ENCODE data around the gene LEF1. TPM values are rescaled to one million over a fixed set of nuclear protein-coding genes. Genes with fewer than 3 reads are reported as not detected.
"Not testable (repeated sequence)": the region's sequence is repeated elsewhere in the genome, so short reads cannot be mapped to it uniquely, and the experiment has no call there.

Gene LEF1
- total RNA-seq, 2 donors from 2014 or later: 22.4 to 26.8 TPM

DNA sequence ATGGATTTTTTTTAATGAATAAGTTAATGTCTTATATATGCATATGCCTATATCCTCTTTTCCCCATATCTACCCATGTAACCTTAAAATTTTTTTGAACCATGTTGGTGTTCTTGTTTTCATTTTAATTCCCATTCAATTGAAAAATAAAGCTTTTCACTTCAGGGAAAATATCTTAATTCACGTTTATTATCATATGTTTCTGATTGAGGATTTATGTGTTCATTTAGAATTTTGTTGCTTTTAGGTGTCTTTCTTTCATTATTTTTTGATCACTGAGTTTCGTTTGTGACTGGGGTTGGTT lies 149.9 kb downstream of the LEF1 start:
- intact Hi-C loops (cut with DNase I): loop anchor here (2.0 kb wide), 1 partner anchor 554 kb away; no protein-coding TSS in a partner anchor
- DNase-seq (ENCODE audit: low spot score): no peak
- WGBS: 48% methylated on average over 2 of the region's 2 CpGs
- H3K27me3 ChIP-seq (replicated peaks; ENCODE audit: insufficient read depth): no peaks in the 10 kb centered on the region
- no peaks in the 10 kb centered on the region for H3K9me3 ChIP-seq
- H3K27ac ChIP-seq: no peak overlapping the region
- no peak overlapping the region for H3K4me3 ChIP-seq
- TF ChIP-seq, protein P1, sequence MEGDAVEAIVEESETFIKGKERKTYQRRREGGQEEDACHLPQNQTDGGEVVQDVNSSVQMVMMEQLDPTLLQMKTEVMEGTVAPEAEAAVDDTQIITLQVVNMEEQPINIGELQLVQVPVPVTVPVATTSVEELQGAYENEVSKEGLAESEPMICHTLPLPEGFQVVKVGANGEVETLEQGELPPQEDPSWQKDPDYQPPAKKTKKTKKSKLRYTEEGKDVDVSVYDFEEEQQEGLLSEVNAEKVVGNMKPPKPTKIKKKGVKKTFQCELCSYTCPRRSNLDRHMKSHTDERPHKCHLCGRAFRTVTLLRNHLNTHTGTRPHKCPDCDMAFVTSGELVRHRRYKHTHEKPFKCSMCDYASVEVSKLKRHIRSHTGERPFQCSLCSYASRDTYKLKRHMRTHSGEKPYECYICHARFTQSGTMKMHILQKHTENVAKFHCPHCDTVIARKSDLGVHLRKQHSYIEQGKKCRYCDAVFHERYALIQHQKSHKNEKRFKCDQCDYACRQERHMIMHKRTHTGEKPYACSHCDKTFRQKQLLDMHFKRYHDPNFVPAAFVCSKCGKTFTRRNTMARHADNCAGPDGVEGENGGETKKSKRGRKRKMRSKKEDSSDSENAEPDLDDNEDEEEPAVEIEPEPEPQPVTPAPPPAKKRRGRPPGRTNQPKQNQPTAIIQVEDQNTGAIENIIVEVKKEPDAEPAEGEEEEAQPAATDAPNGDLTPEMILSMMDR (IDR thresholded peaks at IDR 0.05): no peak
- no peak for TF ChIP-seq POLR2A (IDR thresholded peaks at IDR 0.05)
- TF ChIP-seq POLR2AphosphoS5 (IDR thresholded peaks at IDR 0.05): no peak
- H3K4me1 ChIP-seq (replicated peaks): no peaks in the 10 kb centered on the region
- H3K36me3 ChIP-seq: no peaks in the 10 kb centered on the region

DNA sequence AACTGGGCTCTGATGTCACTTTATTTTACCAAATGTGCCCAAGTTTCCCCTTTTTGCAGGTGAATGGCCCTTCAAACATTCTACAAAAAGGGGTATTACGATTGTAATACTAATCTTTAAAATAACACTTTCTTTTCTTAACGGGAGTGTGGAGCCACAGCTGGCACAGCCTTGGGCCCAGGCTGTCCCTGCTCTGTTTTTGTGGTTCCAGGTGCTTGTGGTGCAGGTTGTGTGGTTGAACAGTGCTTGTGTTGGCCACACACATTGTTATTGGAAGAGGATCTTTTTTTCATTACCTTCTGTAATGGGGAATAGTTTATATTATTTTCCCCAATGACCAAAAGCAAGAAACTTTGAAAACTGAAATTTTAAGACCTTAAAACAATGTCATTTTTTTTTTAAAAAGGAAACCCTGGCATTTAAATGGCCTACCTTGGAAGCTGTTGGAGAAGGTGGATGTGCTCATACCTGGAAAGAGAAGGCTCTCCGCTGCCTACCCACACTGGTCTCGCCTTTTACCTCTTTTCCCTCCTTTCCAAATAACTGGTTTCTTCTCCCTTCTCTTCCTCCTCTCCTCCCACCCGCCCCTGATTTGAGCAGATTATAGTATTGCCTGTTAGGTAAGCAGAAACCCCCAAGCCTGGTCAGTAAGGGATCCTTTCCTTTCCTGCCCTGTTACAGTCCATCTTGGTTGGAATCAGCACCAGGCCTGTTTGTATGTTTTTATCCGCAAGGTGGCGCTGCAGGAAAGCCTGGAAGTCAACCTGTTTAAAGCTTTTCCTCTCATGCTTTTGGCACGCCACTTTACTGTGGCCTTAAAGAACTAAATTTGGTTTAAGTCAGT lies 150.5 kb downstream of the LEF1 start:
- TF ChIP-seq POLR2A (IDR thresholded peaks at IDR 0.05): no peak
- TF ChIP-seq POLR2AphosphoS5 (IDR thresholded peaks at IDR 0.05): peak; percentile 16
- TF ChIP-seq, protein P1 (IDR thresholded peaks at IDR 0.05): peak; percentile 74 to 84 (median 76)
- 35% methylated on average over 8 of the region's 8 CpGs for WGBS
- DNase-seq (ENCODE audit: low spot score): peak; percentile 79
- Histone ChIP-seq H3K4me3 (no peak overlapping the region), H3K4me1 (replicated peaks) (no peaks in the 10 kb centered on the region), H3K27me3 (replicated peaks; ENCODE audit: insufficient read depth) (no peaks in the 10 kb centered on the region), H3K36me3 (no peaks in the 10 kb centered on the region), H3K27ac (no peak overlapping the region), H3K9me3 (no peaks in the 10 kb centered on the region)
- intact Hi-C loops (cut with DNase I): loop anchor here (2.0 kb wide), 1 partner anchor 555 kb away; no protein-coding TSS in a partner anchor

DNA sequence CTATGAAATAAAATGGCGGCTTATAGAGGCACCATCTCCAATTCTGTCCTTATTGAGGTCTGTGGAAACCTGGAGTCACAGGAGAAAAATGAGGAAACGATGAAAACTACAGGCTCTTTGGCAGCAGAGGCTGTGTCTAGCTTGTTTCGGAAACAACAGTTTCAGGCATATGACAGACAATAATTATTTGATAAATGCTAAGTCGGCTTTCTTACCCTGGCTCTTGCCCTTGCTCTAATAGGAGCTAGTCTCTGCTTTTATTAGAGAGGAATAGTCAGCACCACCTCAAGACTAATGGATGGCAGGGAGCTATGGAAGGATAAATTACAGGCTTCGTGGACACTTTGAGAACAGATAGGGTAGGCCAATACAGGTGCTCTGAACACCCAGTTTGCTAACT lies 154.8 kb downstream of the LEF1 start:
- intact Hi-C loops (cut with DNase I): no loop called here
- no peaks in the 10 kb centered on the region for H3K36me3 ChIP-seq
- no peak for DNase-seq (ENCODE audit: low spot score)
- WGBS: 95% methylated on average over 5 of the region's 5 CpGs
- H3K27me3 ChIP-seq (replicated peaks; ENCODE audit: insufficient read depth): no peaks in the 10 kb centered on the region
- H3K9me3 ChIP-seq: no peaks in the 10 kb centered on the region
- no peak overlapping the region for H3K27ac ChIP-seq
- no peak overlapping the region for H3K4me3 ChIP-seq
- H3K4me1 ChIP-seq (replicated peaks): no peaks in the 10 kb centered on the region
- TF ChIP-seq, protein P1 (IDR thresholded peaks at IDR 0.05): no peak
- TF ChIP-seq POLR2A (IDR thresholded peaks at IDR 0.05): no peak
- no peak for TF ChIP-seq POLR2AphosphoS5 (IDR thresholded peaks at IDR 0.05)

DNA sequence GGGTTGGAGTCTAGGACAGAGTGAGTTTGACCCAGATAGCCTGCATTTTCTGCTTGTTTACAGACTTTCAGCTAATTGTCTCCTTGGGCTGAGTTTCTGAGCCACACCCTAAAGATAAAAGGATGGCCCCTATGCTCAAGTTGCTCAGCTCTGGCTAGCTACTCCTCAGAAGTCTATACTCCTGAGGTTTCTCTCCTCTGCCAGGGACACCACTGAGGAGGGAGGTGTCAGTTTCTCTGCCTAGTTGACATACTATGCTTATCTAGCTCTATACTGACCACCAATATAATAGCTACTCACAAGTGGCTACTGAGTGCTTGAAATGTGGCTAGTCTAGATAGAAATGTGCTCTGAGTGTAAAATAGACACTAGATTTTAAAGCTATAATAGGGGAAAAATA lies 155.4 kb downstream of the LEF1 start:
- TF ChIP-seq POLR2A (IDR thresholded peaks at IDR 0.05) (no peak), POLR2AphosphoS5 (IDR thresholded peaks at IDR 0.05) (no peak)
- TF ChIP-seq, protein P1 (IDR thresholded peaks at IDR 0.05): no peak
- Histone ChIP-seq H3K27ac (no peak overlapping the region), H3K4me3 (no peak overlapping the region), H3K36me3 (no peaks in the 10 kb centered on the region), H3K27me3 (replicated peaks; ENCODE audit: insufficient read depth) (no peaks in the 10 kb centered on the region), H3K4me1 (replicated peaks) (no peaks in the 10 kb centered on the region), H3K9me3 (no peaks in the 10 kb centered on the region)
- intact Hi-C loops (cut with DNase I): no loop called here
- no peak for DNase-seq (ENCODE audit: low spot score)

DNA sequence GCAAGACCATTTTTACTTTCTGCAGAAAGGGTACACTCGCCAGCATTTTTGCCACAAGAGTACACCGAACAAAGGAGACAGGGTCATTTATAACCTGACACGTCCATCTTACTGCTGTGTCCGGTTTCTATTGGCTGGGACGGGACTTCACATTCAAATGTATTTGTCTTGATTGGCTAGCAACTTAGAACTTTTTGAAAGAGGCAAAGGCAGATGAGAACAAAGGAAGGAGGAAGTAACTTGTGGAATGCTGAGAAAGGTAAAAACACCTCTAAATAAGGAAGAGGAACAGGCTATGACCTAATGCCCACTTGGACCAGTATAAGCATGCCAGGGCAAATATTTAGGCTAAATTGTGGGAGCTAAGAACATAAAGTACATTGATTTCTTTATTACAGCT lies 156.3 kb downstream of the LEF1 start:
- H3K36me3 ChIP-seq; H3K4me3 ChIP-seq; intact Hi-C loops (cut with DNase I); H3K27ac ChIP-seq; H3K9me3 ChIP-seq; H3K4me1 ChIP-seq (replicated peaks); DNase-seq (ENCODE audit: low spot score); H3K27me3 ChIP-seq (replicated peaks; ENCODE audit: insufficient read depth): not testable (repeated sequence)
- WGBS: 93% methylated on average over 5 of the region's 5 CpGs

All from prostate gland (tissue), 2 donors.